Activated T-cell treated with anti-CD3 and anti-CD28 coated beads for 48 hours (primary cell): Measurements from ENCODE around the gene LAIR2.
"Not testable (repeated sequence)": the region's sequence is repeated elsewhere in the genome, so short reads cannot be mapped to it uniquely, and the experiment has no call there.

Source experiments
- DNase-seq: peaks from one replicate; pipeline ENCODE4 v3.0.0-alpha.2; 2020; ENCODE audit warnings: low read depth

Gene LAIR2

DNA sequence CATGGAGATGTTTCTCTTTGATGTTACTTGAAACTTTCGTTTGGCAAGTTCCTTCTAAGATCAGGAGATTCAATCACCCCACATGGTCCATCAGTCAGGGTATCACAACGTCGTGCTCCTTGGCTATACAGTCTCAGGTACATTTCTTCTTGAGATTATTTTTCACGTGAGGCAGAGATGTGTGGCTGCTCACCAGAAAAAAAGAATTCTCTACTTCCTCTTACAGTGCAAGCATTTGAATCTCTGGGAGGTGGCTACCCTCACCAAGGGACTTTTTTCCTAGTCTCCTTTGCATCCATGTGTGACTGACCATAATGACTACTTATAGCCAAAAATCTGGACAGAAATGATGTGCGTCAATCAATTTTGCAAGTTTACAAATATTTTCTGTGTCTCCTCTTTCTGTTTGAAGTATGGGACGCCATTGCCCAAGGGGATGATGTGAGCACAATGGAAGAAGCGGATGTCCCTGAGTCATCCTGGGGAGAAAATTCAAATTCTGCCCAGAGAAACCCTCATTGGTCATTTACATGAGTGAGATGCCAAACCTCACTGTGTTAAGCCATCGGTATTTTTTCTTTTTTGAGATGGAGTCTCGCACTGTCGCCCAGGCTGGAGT lies 8.6 kb upstream of the LAIR2 start:
- no peak for DNase-seq

DNA sequence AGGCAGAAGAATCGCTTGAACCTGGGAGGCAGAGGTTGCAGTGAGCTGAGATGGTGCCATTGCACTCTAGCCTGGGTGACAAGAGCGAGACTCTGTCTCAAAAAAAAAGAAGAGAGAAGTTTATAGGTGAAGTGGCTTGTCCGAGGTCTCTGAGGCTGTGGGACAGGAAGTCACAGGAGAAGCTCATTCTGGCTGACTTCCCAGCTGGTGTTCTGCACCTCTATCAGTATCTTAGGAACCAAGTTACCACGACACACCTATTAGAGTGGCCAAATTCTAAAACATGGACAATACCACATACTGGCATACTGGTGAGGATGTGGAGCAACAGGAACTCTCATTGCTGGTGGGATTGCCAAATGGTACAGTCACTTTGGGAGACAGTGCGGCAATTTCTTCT lies 7.3 kb upstream of the LAIR2 start:
- DNase-seq = not testable (repeated sequence)

DNA sequence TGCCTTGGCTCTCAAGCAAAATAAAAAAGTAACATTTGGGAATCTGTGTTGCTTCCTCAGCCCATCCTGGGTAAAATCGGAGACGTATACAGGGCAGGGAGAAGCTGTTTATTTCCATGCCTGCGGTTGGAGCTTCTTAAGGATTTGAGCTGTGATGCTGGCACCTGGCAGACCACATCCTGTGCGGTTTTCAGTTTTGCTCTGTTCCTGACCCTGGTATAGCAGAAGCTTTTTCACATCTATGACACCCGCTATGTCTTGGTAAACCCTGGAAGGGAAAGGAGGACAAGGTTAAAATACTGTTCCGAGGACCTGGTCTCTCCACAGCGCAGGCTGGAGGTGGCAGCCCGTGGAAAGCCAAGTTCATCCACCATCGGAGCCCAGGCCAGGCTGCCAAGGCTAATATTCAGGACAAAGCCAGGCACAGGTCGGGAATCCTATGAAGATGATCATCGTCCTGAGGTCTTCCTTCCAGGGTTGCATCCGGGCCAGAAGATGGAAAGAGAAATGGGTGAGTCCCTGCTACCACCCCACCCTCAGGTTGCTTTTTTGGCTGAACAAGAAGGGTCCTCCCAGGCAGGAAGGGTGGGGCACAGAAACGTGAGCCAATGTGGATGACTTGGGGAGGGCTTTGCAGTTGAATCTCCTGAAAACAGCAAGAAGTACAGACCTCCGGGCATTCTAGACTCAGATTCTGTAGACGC lies 4.7 kb upstream of the LAIR2 start:
- DNase-seq = not testable (repeated sequence)

DNA sequence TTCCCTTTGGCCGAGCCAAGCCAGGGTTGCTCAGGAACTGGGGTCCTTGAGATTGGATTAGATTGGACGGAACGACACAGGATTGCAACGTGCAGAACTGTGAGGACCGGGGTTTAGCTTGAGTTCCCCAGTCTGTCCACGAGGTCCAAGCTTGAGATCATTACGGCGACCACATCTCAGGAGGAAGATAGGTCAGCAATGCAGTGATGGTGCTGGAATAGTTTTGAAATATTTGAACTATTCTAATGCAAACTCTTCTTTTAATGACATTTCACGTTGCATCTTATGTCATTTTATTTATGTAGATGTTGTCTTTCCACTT lies 4.2 kb upstream of the LAIR2 start:
- DNase-seq = not testable (repeated sequence)

DNA sequence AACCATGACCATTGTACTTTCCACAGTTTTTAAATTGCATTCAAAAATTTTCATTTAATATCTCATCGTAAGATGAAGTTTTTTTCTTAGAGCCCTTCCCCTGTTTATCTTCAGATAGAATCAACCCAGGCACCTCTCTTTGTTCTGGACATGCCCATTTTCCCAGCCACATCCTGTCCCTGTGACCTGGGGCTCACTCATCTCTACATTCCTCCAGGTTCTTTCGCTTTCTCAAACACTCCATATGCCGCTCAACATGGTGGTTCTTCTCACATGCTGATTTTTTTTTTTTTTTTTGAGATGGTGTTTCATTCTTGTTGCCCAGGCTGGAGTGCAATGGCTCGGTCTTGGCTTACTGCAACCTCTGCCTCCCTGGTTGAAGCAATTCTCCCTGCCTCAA lies 2.9 kb downstream of the LAIR2 start:
- DNase-seq = not testable (repeated sequence)

DNA sequence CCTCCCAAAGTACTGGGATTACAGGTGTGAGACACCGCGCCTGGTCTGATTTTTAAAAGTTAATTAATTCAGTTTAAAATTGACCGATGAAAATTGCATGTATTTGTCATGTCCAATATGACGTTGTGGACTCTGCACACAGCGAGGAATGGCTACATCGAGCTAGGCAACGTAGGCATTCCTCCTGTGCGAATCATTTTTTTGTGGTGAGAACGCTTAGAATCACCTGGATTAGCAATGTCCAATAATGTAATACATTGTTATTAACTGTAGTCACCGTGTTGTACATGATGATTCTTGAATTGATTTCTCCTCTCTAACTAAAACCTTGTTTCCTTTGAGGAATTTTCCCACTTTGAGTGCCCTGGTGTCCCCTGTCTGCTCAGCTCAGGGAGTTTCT lies 3.4 kb downstream of the LAIR2 start:
- DNase-seq = no peak

DNA sequence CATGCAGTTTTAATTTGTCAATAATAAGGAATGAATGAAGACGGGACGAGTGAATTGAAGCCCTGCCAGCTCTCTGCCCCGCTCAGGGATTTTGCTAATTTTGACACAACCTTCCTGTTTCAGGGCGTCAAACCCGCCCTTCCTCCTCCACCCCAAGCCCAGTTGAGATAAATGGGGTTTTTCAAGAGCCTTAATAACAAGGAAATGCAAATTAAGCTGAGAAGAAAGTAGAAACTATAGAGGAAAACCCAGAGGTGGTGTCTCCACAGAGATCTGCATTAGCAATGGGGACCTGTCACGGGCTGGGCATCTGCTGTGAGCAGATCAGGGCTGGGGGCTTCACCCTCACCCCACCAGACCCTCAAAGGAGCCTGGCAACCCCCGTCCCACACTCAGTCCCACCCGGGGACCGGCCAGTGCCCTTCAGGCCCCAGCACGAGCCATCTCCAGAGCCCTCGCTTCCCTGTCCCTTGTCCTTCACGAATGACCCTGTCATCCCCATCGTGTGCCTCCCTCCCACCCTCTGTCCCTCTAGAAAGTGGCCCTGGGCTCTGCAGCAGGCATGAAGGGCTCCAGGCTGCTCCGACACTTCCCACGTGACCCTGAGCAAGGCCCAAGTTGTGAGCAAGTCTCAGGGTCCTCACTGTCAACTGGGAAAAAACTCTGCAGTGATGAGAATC lies 4.5 kb downstream of the LAIR2 start:
- not testable (repeated sequence) for DNase-seq

DNA sequence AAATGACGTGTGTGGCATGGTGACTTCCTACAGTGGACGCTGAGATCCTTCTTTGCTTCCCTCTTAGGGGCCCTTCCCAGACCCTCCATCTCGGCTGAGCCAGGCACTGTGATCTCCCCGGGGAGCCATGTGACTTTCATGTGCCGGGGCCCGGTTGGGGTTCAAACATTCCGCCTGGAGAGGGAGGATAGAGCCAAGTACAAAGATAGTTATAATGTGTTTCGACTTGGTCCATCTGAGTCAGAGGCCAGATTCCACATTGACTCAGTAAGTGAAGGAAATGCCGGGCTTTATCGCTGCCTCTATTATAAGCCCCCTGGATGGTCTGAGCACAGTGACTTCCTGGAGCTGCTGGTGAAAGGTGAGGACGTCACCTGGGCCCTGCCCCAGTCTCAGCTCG lies 5.2 kb downstream of the LAIR2 start:
- no peak for DNase-seq

DNA sequence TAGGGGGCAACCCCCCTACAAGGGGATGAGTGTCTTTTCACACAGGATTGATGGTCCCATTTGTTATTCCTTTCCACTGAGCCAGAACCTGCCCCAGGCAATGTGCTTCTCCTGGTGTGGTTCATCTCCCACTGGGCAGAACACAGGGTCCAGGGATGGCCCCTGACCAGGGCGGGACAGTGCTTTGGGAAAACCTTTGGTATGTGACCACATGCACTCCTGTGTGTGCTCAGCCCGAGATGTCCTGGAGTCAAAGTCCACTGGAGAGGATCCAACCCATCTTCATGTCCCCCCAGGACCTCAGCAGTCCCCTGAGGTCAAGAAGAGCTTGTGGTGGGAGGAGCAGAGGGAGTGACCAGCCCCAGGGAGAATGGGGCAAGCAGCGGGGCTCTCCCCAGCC lies 5.9 kb downstream of the LAIR2 start:
- DNase-seq = not testable (repeated sequence)

DNA sequence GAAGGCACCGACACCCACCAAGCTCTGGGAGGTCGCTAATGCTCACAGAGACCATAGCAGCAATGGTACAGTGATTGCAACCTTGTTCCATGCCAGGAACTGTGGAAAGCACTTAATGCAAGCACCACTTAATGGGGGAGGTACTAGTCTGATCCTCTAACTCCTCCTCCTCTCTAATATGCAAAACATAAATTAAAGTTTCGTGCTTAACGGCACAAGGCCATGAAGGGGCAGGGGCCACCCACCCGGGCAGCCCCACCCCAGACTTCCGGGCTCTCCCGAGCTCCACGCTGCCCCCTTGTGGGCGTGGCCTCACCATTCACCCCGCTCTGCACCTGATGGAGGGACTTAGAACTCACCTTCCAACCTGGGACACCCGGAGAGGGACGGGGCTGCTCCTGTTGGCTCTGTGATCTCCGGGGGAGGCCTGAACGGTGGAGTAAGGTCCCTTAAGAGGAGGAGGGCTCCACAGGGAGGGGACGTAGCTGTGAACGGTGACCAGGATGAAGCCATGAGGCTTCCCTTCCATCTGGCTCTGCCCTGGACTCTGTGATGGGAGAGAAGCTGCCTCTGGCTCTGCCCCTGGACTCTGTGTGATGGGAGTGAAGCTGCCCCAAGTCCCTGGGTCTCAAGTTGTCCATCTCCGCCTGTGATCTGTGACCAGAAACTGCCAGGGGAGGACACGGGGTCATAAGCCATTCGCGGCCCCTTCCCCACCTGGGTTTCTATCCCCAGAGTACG lies 6.7 kb downstream of the LAIR2 start:
- not testable (repeated sequence) for DNase-seq

DNA sequence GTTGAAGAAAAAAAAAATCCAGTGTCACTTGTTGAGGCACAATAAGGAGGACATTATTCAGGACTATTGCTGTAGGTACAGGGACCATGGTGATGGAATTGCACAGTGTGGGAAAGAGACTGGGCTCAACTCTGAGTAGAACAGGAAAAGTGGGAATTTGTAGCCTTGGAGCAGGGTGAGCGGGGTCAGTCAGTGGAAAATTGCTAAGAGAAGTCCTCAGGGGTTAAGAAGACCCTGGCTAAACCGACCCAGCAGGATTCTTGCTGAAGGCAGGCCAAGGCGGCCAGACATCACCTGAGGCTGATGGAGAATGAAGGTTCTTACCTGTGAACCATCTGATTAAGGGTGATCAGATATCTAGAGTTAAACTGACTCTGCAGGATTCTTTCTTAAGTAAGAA lies 12.5 kb downstream of the LAIR2 start:
- no peak for DNase-seq

DNA sequence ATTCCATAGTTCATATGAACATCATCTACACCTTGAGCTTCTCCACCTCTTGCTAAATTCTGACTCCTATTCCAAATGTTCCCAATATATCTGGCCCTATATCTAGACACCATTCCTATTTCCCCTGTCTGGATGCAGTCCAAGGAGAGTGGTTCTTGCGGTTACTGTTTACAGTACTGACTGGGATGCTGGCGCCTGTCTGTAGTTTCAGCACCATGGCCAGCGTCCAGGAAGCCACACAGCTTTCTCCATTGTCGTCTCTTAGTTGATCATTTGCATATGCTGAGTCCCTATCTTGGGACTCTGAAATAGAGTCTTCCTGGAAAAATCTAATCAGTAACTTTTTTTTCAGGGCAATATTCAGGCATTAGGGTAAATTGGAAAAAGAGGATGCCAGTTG lies 14.9 kb downstream of the LAIR2 start:
- peak; percentile 54 for DNase-seq

DNA sequence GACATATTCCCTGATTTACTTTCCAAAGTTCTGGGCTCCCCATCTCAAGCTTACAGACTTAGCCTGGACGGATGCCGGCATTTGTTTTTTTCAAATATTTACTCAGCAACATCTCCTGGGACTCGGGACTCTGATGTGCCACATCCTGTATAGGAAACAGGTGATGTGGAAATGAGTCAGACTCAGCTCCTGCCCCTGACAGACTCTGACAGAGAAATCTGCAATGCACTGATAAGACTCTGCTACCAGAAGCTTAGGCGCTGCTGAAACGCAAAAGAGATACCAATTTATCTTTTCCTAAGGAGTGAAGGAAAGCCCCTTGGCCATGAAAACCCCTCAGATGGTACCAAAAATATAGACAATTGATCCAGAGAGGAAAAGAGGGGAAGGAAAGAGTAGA lies 16.2 kb downstream of the LAIR2 start:
- DNase-seq = no peak

DNA sequence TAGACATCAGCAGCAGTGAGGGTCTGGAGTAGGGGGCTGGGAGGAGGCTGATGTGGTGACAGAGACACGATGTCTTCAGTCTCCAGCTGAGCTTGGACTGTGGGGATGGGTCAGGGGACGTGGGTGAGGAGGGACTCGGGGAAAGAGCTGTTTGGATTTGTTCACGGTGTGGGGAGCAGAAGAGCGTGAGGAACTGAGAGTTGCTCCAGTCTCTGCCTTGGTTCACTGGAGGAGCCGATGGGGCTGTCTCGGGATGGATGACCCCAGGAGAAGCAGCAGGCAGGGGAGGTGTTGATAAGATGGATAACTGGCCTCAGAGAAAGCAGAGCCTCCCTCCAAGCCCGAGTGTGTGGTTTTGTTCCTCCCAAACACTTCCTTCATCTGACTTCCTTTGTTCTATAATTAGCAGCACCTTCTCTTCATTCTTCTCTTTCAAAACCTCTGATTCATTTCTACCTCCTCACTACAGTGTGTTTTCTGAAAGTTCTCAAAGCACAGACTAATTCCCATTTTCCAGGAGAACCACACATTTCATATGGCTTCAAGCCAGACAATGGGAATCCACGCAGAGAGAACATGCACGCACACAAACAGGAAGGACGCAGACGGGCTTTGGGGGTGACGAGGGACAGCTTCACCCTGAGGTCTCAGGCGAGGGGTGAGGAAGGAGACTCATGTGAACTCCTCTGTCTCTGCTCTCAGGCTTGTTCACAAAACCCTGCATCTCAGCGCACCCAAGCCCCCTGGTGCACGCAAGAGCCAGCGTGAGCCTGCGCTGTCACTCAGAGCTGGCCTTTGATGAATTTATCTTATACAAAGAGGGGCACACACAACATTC lies 18.6 kb downstream of the LAIR2 start:
- DNase-seq = no peak

DNA sequence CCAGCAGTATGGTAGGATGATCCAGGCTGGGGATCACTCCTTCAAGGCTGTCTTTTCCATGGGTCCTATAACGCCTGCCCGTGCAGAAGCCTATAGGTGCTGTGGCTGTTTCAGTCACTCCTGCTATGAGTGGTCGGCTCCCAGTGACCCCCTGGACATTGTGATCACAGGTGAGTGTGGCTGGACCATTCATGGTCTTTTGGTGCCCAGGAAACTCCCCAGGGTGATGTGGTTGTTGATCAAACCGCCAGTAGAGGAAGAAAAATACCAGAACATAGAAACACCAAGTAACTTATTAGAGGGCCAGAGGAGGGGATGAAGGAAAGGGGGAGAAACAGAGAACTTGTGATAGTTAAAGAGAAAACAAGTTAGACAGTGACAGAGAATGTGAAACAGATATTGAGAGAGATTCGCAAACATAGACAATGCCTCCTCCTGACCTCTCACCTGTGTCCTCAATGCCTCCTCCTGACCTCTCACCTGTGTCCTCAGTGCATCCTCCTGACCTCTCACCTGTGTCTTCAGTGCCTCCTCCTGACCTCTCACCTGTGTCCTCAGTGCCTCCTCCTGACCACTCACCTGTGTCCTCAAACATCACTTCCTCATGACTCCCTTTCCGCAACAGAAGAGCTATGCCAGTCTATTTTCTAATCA lies 19.4 kb downstream of the LAIR2 start:
- DNase-seq = no peak

DNA sequence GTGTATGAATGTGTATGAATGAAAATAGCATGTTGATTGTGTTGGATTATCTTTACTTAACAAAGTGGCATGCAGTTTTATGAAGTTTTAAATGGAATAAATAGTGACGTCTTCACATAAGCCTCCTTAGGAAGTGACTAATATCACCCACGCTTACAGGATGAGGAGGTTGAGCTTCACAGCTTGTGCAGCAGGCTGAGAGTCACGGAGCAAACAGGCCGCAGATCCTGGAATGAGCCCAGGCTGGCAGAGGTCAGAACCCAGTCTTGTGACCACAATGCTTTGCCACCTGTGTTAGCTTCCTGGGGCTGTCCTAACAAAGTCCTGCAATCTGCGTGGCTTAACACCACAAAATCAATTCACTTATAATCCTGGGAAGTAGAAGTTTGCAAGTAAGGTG lies 20.8 kb downstream of the LAIR2 start:
- DNase-seq = peak; percentile 56

DNA sequence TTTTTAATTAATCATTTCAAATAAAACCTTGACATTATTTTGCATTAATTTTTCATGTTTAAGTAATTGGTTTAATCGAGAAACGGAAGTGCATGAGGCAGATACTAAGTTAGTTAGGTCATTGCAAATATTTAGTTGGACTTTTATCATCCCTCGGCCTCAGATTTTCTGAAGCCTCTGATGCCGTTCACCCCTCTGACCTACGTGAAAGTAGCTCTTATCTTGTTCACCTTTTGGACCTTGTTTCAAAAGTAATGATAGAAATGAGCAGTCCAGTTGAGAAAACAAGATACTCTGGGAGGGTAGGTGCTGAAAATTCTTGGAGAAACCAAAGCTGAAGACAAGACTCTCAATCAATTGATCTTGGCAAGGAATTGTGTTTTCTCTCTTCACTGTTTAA lies 23.0 kb downstream of the LAIR2 start:
- no peak for DNase-seq

DNA sequence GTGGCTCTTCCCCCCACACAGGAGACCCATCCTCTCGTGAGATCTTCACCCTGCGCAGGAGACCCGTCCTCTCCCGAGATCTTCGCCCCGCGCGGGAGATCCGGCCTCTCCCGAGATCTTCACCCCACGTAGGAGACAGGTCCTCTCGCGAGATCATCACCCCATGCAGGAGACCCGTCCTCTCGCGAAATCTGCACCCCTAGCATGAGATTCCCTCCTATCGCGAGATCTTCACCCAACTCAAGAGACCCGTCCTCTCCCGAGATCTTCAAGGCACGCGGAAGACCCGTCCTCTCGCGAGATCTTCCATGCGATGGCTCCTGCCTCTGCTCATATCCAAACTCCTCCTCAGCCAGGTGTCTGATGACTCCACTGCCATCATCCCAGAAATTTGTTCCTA lies 24.3 kb downstream of the LAIR2 start:
- DNase-seq = no peak

DNA sequence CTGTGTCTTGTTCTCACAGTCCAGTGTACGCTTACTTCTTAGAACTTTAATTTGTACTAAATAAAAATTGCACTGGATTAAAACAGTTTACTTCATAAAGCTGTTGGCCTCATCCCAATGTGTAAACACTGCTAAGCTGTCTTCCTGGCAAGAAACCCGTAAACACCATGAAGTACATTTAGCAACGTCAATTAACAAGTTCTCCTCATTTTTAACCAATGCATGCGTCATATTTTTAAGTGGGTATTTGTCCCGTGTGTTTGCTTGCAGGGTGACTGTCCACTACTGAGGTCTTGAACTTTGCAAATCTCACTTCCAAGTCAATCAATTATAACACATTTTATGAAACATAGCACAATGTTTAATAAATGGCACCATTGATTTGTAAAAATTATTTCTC lies 28.2 kb downstream of the LAIR2 start:
- no peak for DNase-seq

DNA sequence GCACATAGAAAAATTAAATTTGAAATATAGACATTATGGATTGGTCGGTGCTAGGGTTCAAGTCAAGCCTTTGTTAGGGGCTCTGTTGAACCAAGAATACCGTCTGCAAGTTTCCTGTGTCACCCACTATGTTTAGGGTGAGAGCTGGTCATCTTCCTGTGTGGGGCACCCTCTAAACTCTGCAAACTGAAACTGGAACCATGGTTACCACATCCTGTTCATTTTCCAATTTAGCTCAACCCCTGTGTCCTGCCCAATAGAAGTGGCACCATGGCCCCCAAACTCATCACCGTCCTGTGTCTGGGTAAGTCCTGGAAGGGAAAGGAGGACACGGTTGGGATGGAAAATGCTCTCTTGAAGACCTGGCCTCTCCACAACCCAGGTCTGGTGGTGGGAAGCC lies 29.9 kb downstream of the LAIR2 start:
- no peak for DNase-seq

DNA sequence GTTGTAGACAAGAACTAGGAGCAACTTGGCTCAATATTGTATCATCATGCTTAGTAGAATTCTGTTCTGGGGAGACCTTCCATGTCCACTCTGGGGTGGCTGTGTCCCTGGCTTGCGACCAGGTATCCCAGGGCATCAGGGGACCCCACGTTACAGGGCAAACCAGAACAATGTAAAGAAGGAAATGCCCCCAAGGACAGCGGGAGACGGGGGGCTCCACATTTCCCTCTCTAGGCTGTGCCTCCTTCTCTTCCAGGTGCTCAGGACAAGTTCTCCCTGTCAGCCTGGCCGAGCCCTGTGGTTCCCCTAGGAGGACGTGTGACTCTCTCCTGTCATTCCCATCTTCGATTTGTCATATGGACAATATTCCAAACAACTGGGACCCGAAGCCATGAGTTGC lies 30.8 kb downstream of the LAIR2 start:
- DNase-seq = no peak

DNA sequence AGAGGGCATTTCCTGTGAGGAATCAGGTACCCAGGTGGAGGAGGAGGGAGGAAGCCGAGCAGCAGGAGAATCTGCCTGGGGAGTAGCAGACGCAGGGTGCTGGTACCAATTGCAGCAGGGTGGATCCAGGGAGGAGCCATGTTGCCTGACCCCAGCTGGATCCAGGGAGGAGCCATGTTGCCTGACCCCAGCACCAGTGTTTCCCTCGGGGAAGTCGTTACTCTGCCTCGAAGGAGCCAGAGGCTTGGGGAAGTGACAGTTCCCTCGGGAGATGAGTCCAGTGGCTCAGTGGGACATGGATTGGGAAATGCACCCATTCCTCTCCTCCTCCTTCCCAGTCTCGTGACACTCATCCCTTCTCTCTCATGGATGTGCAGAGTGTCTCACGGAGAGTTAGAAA lies 31.5 kb downstream of the LAIR2 start:
- no peak for DNase-seq
